K562 (cell line): Measurements from ENCODE around the gene WFIKKN2. TPM values are rescaled to one million over a fixed set of nuclear protein-coding genes. Genes with fewer than 3 reads are reported as not detected.

Source experiments
- ATAC-seq: fragments of 200-7000 bp; cut with Tn5 transposase; 3 replicates; pipeline ENCODE4 v1.9.1; 2020; ENCODE audit warnings: moderate library complexity
- BruUV-seq: library from RNA; stranded (reverse); fragments of 400-500 nt; replicated peaks from 2 replicates; lab custom pipeline; 2021; lab: Mats Ljungman, UMichigan
- CTCF ChIA-PET: fragments of 300-600 bp; formaldehyde crosslinking; extraction: SDS; loops from one replicate; lab custom pipeline; 2021; ENCODE audit warnings: low intra/inter-chr PET ratio; lab: Yijun Ruan, JAX
- POLR2A ChIA-PET: fragments of 300-600, 350-650 bp; sonication (Branson Sonifier 250); formaldehyde crosslinking; extraction: SDS; loops from one replicate; lab custom pipeline; 2021; ENCODE audit warnings: antibody characterized with exemption, inconsistent platforms; lab: Yijun Ruan, JAX
- DNase-seq, 4 experiments: peaks; one replicate each; pipeline versions ENCODE4 v3.0.0 to v3.0.0-alpha.2; 2011 to 2018; ENCODE audit warnings: low spot score in 3 of 4, mixed read lengths in 3 of 4; ENCODE audit errors: extremely low read depth in 1 of 4
- FAIRE-seq: peaks from 2 replicates; lab custom pipeline; 2011; peaks lifted over from hg19 to GRCh38; lab: Jason Lieb, UNC
- H2AFZ ChIP-seq: 2 replicates; pipeline ENCODE4 v1.6.0; 2011; ENCODE audit warnings: low read depth, low read length, control low read depth, inconsistent platforms
- H3K27ac ChIP-seq: fragments of 200-600 bp; 3 replicates; pipeline ENCODE4 v1.8.0; 2011; ENCODE audit warnings: low read depth, mild to moderate bottlenecking, control low read depth, inconsistent platforms, low read length, moderate library complexity, mixed read lengths; ENCODE audit errors: extremely low read depth
- H3K27me3 ChIP-seq, 2 experiments: fragments of 300-600 bp in 1 of 2; 2 replicates in 1 of 2; 3 replicates in 1 of 2; pipeline versions ENCODE4 v1.6.0 to v1.8.0; 2011; ENCODE audit warnings: inconsistent platforms in 2 of 2, low read length in 2 of 2, mild to moderate bottlenecking in 1 of 2, mixed read lengths in 1 of 2, moderate library complexity in 1 of 2; ENCODE audit not compliant: control insufficient read depth in 2 of 2, insufficient read depth in 2 of 2
- H3K36me3 ChIP-seq: fragments of 300-600 bp; 3 replicates; pipeline ENCODE4 v1.8.0; 2011; ENCODE audit warnings: mild to moderate bottlenecking, low read length, inconsistent platforms; ENCODE audit not compliant: control insufficient read depth, insufficient read depth
- H3K4me1 ChIP-seq, 2 experiments: fragments of 200-600 bp in 1 of 2; replicated peaks in 1 of 2; 2 replicates in 1 of 2; 3 replicates in 1 of 2; pipeline versions ENCODE4 v1.5.1 to v1.8.0; 2011; ENCODE audit warnings: inconsistent platforms in 2 of 2, low read length in 2 of 2, mild to moderate bottlenecking in 1 of 2, mixed read lengths in 1 of 2, moderate library complexity in 1 of 2; ENCODE audit not compliant: control insufficient read depth in 2 of 2, insufficient read depth in 2 of 2
- H3K4me2 ChIP-seq: 2 replicates; pipeline ENCODE4 v1.6.1; 2011; ENCODE audit warnings: low read length, control low read depth, inconsistent platforms, mixed read lengths; ENCODE audit not compliant: insufficient read depth
- H3K4me3 ChIP-seq: fragments of 200-600 bp; sonication (generic), shearing (Covaris generic); 2 replicates; pipeline ENCODE4 v1.5.1; 2016; ENCODE audit warnings: control low read depth, inconsistent platforms
- H3K79me2 ChIP-seq: fragments of 200-600 bp; 3 replicates; pipeline ENCODE4 v1.8.0; 2011; ENCODE audit warnings: low read length, inconsistent platforms; ENCODE audit not compliant: control insufficient read depth, insufficient read depth
- H3K9ac ChIP-seq, 2 experiments: 2 replicates each; pipeline versions ENCODE4 v1.6.0 to v1.6.1; 2011; ENCODE audit warnings: low read depth in 2 of 2, low read length in 2 of 2, control low read depth in 1 of 2, inconsistent platforms in 1 of 2, mild to moderate bottlenecking in 1 of 2, mixed read lengths in 1 of 2; ENCODE audit not compliant: insufficient read depth in 1 of 2
- H3K9me1 ChIP-seq: one replicate; pipeline ENCODE4 v1.6.0; 2011; ENCODE audit warnings: inconsistent platforms, mild to moderate bottlenecking, low read length, moderate library complexity; ENCODE audit not compliant: control insufficient read depth, insufficient read depth
- H3K9me3 ChIP-seq: replicated peaks from 2 replicates; pipeline ENCODE4 v1.5.1; 2011; ENCODE audit warnings: low read depth, low read length, inconsistent platforms; ENCODE audit not compliant: control insufficient read depth, insufficient read depth
- H4K20me1 ChIP-seq: replicated peaks from 2 replicates; pipeline ENCODE4 v1.6.1; 2011; ENCODE audit warnings: low read length, inconsistent platforms, mixed read lengths; ENCODE audit not compliant: control insufficient read depth, insufficient read depth
- CEBPB ChIP-seq: fragments of 450-650 bp; IDR thresholded peaks from 2 replicates; pipeline ENCODE4 v1.6.1; 2016; ENCODE audit warnings: missing genetic modification characterization, missing compliant biosample characterization
- GABPA ChIP-seq: fragments of 200-800 bp; sonication (Bioruptor generic); conservative IDR thresholded peaks from 2 replicates; pipeline ENCODE4 v1.6.1; 2016; ENCODE audit warnings: low read depth, missing genetic modification characterization, missing compliant biosample characterization
- NEUROD1 ChIP-seq: fragments of 150-350 bp; IDR thresholded peaks from 2 replicates; pipeline ENCODE4 v1.6.1; 2014; ENCODE audit warnings: borderline replicate concordance, low read length, low read depth; ENCODE audit not compliant: partially characterized antibody
- NFXL1 ChIP-seq: fragments of 450-650 bp; formaldehyde crosslinking; IDR thresholded peaks from 2 replicates; pipeline ENCODE4 v1.4.0; 2021; ENCODE audit warnings: mild to moderate bottlenecking
- PHB2 ChIP-seq: fragments of 450-650 bp; IDR thresholded peaks from 2 replicates; pipeline ENCODE4 v1.6.1; 2017; ENCODE audit warnings: low read depth
- REST ChIP-seq, 2 experiments: fragments of 450-650 bp; formaldehyde crosslinking in 1 of 2; IDR thresholded peaks; 2 replicates each; pipeline versions ENCODE4 v1.4.0 to v1.6.1; 2014 to 2020; ENCODE audit warnings: mild to moderate bottlenecking in 2 of 2, borderline replicate concordance in 1 of 2, low read depth in 1 of 2
- RHOXF2B ChIP-seq: fragments of 250-450 bp; sonication (Bioruptor Pico); conservative IDR thresholded peaks from 2 replicates; pipeline ENCODE4 v1.5.1; 2021
- STAT5A ChIP-seq: IDR thresholded peaks from 2 replicates; pipeline ENCODE4 v1.6.1; 2012; ENCODE audit warnings: low read length, inconsistent platforms, borderline replicate concordance
- ZBTB33 ChIP-seq: sonication (generic); formaldehyde crosslinking; IDR thresholded peaks from 2 replicates; pipeline ENCODE4 v1.8.1; 2023; ENCODE audit warnings: mild to moderate bottlenecking, missing genetic modification reagents
- ZNF253 ChIP-seq: fragments of 250-450 bp; sonication (Bioruptor Pico); conservative IDR thresholded peaks from 2 replicates; pipeline ENCODE4 v1.6.1; 2021; ENCODE audit warnings: mild to moderate bottlenecking
- WGBS: fragments of 100-300 bp; shearing (Covaris generic); methylation state at CpG from one replicate; pipeline ENCODE4 v1.1.6; 2016; ENCODE audit warnings: low coverage, mixed read lengths; ENCODE audit not compliant: insufficient coverage; ENCODE audit errors: missing lambda C conversion rate; 5-methylcytosine and 5-hydroxymethylcytosine counted together
- in situ Hi-C: fragments of 300-500 bp; cut with MboI; formaldehyde crosslinking; loops from 4 replicates; pipeline ENCODE4 v1.15.0; 2018; ENCODE audit warnings: inconsistent platforms, mixed read lengths
- intact Hi-C: fragments of 100-400 bp; cut with micrococcal nuclease; formaldehyde crosslinking; loops from 2 replicates; pipeline ENCODE4 v1.14.2; 2022
- polyA plus RNA-seq, 8 experiments: library from polyadenylated mRNA; depleted of rRNA in 4 of 8; stranded (reverse) in 5 of 8; unstranded in 3 of 8; fragments of >200 nt; fragmentation: Nextera tagmentation in 2 of 8; fragmentation: Illumina TruSeq in 1 of 8; extraction: Ambion mirVana in 2 of 8; extraction: Trizol in 1 of 8; gene quantifications; 2 replicates each; pipeline versions ENCODE4 v1.2.1 to v1.2.3, GENCODE V29; 2011 to 2014; ENCODE audit warnings: inconsistent platforms in 1 of 8, missing spikeins in 1 of 8
- total RNA-seq, 7 experiments: library from RNA; depleted of rRNA in 6 of 7; stranded (reverse); fragments of >200 nt in 6 of 7; fragmentation: Illumina TruSeq in 2 of 7; extraction: Trizol in 2 of 7; gene quantifications; 2 replicates each; pipeline versions ENCODE4 v1.2.1 to v1.2.3, GENCODE V29; 2011 to 2021; ENCODE audit warnings: low replicate concordance in 1 of 7

Gene WFIKKN2
- total and polyA plus RNA-seq, 9 of the 15 experiments (the other 6 are each of a cell fraction or from before 2014, with no cell fraction given), result 0.07 TPM; not detected in 8

GRCh38 chr17:50828508-50829170 lies 6.7 kb upstream of the WFIKKN2 start:
- no peak for ATAC-seq
- H3K4me1 ChIP-seq, result peaks cover 18 to 33% of the 10 kb centered on the region in 2 experiments
- ChIA-PET POLR2A (interaction anchor here (0.6 to 0.7 kb wide), 2 partner anchors 121 to 211 kb away, joined by 3 read pairs; no protein-coding TSS in a partner anchor), CTCF (no interaction called here)
- no peak overlapping the region for H3K4me3 ChIP-seq
- H3K4me2 ChIP-seq, result no peak overlapping the region
- no peak for DNase-seq
- no TSS peak for BruUV-seq
- intact Hi-C loops, result no loop called here
- H4K20me1 ChIP-seq, result no peaks in the 10 kb centered on the region
- H3K9ac ChIP-seq, result no peak overlapping the region; a peak in 1 of 4 replicates
- in situ Hi-C loops, result no loop called here
- WGBS, result 46% methylated on average over 6 of the region's 6 CpGs
- no peaks in the 10 kb centered on the region for H3K9me1 ChIP-seq
- no peak for FAIRE-seq
- no peaks in the 10 kb centered on the region for H3K27me3 ChIP-seq
- no peaks in the 10 kb centered on the region for H3K79me2 ChIP-seq
- H3K27ac ChIP-seq, result no peak overlapping the region
- H3K9me3 ChIP-seq, result no peaks in the 10 kb centered on the region
- no peaks in the 10 kb centered on the region for H3K36me3 ChIP-seq
- H2AFZ ChIP-seq, result peak overlapping the region; percentile 47; the same call in 1 of the 2 replicates
- no peak for TF ChIP-seq NFXL1 (CRISPR knock-in tag)
- TF ChIP-seq ZNF253 (CRISPR knock-in tag), result no peak
- TF ChIP-seq PHB2, result no peak
- TF ChIP-seq RHOXF2B (CRISPR knock-in tag), result no peak
- no peak for TF ChIP-seq GABPA (tag)
- TF ChIP-seq NEUROD1, result no peak
- no peak for TF ChIP-seq ZBTB33
- TF ChIP-seq STAT5A, result no peak
- no peak for TF ChIP-seq REST (IDR thresholded peaks at IDR 0.05; ENCODE audit: borderline replicate concordance)
- TF ChIP-seq REST (CRISPR knock-in tag; IDR thresholded peaks at IDR 0.05; ENCODE audit: low read depth), result no peak
- no peak for TF ChIP-seq CEBPB (tag)
